Posterior cingulate gyrus (tissue), 11 donors: Measurements from ENCODE around the gene JAZF1.

Experiments
- DNase-seq, 10 donors: peaks; one replicate each; pipeline versions ENCODE4 v3.0.0 to v3.0.0-alpha.2; 2020 to 2021; ENCODE audit warnings: mixed read lengths in 3 of 10
- intact Hi-C: fragments of 100-400 bp; cut with DNase I; formaldehyde crosslinking; loops from one replicate; pipeline ENCODE4 v1.15.1; 2023

The JAZF1 gene

DNA sequence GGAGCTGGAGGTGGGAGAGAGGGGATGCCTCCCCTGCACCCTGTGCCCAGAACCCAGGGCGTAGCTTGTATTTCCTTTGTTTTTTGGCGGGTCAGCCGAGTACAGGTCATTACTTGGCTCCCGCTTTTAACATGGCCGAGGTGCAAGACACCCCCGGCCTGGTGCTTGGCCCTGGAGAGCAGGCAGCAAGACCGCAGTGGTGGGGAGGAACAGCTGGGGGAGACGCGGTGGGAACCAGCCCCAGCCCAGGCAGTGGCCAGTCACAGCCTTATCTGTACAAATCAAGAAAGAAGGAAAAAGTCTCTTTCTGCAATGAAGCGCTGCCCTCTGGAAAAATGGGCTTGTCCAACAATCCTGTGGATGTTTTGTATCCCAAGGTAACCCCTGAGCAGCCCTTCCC is 341.5 kb downstream of the JAZF1 start:
- no peak for DNase-seq
- intact Hi-C loops = no loop called here

DNA sequence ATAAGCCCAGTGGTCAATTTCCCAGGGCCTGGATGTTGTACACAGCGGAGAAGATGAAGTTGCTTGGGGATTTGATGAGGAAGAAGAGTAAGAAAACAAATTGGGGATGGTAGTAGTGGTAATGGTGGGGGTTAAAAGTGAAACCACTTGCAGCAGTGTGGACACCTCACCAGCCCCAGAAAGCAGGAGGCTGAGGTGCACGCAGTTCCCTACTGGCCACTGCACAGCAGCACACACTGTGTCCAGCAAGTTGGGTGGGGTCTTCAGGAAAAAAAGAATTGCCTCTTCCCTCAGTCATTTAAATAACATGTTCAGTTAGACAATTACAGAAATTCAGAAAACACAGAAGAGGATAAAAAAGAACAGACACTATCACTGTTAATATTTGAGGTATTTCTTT is 344.1 kb downstream of the JAZF1 start:
- DNase-seq = no peak
- intact Hi-C loops = no loop called here

DNA sequence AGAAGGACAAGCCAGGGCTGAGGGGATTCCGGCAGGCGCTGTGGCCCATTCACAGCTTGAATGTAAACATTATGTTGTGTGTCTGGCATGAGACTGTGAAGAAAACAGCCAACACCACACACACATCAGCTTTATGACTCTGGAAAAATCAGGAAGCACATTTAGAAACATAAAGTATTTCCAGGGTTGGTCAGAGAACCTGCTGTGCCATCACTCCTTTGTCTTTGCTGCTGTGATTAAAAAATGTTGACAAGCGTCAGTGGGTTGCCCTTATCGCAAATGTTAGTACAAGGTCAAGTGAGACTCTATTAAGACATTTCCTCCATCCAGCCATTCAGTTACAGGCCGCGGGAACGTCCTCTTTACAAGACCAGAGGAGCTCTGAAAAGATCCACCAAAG is 345.2 kb downstream of the JAZF1 start:
- intact Hi-C loops = no loop called here
- DNase-seq = no peak

DNA sequence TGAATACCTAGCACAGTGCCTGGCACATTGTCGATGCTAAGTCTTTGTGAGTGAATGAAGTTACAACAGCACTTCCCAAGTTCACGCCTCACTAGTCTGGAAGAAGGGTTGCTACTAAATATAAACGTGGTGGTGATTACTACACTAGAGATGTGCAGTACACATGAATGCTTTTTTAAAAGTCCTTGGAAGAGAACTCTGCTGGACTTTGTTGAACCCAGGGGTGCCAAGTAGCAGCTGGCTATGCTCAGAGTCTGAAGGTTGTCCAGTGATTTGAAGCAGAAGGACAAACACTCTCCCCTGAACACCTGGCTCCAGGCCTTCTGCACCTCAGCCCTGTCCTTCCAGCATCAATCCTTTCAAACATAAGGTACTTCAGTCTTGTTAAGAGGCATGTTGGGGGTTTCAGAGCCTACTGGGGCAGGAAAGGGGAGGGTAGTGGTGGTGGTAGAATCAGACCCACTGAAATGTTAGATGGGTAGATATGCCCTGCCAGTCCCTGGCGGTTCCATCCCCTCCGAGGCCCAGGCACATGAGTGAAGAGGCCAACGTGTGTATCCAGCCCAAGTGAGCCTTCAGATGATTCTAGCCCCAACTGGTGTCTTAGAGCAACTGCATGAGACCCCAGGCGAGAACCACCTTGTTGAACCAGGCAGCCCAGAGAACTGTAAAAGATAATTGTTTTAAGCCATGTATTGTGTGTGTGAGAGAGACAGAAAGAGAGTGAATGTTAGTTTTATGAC is 346.2 kb downstream of the JAZF1 start:
- DNase-seq = no peak
- intact Hi-C loops = no loop called here

DNA sequence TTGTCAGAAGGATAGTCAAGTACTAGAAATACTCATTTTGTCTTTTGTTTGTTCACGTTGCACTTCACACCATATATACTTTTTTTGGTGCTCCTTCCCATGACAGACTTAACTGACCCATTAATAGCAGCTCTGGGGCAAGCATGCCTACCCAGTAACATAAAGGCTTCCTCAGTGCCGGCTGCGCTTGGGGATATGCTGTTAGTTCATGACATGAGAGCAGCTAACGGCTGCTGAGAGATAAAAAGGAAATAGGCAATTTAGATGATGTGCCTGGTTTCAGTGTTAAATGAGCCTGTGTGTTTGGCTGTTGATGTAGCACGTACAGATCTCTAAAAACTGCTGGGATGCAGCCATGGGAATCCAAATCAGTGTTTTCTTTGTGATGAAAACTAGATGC is 354.2 kb downstream of the JAZF1 start:
- intact Hi-C loops = no loop called here
- no peak for DNase-seq

DNA sequence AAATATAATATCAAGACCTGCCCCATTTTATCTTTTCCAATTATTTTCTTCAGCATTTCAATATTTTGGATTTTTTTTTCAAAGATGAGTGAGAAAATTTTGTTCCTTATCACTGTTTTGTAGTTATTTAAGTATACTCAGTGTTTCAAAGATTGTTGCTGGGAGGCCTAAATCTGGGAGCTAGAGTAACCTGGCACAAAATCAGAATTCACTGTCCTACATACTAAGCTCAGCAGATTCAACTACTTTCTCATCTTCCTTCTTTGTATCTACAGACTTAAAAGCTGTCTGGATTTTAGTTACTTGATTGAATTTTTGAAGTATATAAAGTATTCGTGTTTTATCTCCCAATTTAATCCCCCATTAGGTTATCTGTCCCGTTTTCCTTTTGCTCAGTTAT is 354.7 kb downstream of the JAZF1 start:
- DNase-seq = no peak
- intact Hi-C loops = no loop called here

DNA sequence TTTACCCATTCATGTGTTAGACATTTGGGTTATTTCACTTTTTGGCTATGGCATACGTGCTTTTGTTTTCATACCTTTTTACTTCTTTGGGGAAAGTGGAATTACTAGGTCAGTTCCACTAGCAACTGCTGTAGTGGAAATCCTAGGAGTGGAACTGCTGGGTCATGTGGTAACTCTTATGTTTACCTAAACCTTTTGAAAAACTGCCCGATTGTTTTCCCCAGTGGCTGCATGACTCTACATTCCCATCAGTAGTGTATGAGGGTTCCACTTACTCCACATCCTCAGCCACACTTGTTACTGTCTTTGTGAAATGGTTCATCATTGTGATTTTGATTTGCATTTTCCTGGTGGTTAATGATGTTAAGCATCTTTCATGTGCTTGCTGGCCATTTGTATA is 358.4 kb downstream of the JAZF1 start:
- intact Hi-C loops = no loop called here
- no peak for DNase-seq

DNA sequence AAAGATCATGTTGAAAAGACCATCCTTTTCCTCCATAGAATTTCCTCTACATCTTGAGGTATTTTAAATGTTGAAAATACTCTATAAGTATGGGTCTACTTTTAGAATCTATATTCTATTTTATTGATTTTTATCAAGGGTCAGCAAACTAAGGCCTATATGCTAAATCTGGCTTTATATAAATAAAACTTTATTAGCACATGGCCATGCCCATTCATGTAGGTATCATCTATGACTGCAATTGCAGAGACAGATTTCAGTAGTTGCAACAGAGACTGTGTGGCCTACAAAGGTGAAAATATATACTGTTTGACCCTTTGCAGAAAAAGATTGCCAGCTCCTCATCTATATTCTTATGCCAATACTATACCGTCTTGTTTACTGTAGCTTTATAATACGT is 367.9 kb downstream of the JAZF1 start:
- intact Hi-C loops = no loop called here
- no peak for DNase-seq

DNA sequence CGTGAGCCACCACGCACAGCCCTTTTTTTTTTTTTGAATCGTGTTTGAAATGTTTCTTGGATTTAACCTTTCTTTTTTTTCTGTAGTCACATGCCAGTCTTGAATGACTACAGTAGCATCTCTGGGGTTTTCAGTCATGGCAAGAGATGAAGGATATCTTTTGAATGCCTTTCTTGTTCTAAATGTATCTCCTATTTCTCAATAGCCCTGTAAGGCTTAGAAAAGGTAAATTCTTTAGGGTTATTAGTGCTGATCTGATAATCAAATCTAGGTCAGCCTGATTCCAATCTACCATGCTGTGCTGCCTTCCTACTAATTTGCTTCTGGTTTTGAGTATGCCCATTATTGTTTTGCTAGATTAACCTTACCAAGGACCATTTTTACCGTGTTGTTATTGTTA is 370.4 kb downstream of the JAZF1 start:
- DNase-seq = no peak
- intact Hi-C loops = no loop called here

DNA sequence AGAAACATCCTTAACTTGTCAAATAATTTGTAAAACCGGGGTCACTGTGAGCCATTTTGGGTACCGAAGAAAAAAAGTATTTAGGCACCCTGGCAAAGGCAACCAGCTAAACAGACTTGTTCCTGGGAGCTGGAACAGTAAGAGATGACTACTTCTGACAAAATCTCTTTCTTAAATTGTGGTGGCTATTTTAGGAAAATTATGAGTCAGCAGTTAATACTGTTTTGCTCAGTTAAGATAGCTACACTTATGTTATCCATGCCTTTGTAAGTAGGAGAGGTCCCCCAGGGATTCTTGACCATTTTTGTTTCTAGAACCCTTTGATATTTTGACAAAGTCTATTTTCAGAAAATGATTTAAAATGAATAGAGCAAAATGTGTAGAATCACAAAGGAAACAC is 372.0 kb downstream of the JAZF1 start:
- no peak for DNase-seq
- intact Hi-C loops = no loop called here

DNA sequence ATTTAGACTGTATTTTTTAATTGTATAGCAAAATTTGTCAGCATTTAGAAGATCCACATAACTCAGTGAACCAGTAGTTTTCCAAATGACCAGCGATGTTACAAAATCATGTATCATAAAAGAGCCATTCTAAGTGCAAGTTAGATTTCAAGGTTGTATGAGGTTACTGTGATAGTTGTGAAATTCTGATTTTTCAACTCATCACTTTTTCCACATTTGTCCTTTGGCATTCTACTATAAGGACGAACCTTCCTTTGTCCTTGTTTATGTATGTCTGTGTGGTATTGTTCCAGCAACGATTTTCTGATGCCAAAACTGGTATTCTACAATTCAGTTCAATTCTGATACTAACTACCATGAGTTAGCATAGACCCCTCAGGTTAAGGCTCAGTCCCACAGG is 376.5 kb downstream of the JAZF1 start:
- intact Hi-C loops = no loop called here

DNA sequence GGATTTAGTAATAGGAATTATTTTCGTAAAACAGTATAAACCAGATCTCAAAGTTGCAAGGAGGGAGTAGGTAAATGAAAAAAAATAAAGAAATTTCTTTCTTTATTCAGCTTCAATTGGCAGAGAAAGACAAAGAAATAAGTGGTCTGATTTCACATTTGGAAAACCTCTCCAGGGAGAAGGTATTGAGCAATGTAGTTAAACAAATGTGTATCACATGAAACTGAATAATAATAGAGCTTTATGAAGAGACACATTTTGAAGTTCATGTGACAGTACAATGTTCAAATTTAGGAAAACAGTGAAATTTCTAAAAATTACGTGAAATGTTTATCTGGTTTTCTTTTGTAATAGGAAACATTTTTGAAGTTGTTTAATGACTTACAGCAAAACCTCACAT is 377.6 kb downstream of the JAZF1 start:
- no peak for DNase-seq
- intact Hi-C loops = no loop called here

More for the DNA sequence above, 376.5 kb downstream of the JAZF1 start:
- no peak for DNase-seq

DNA sequence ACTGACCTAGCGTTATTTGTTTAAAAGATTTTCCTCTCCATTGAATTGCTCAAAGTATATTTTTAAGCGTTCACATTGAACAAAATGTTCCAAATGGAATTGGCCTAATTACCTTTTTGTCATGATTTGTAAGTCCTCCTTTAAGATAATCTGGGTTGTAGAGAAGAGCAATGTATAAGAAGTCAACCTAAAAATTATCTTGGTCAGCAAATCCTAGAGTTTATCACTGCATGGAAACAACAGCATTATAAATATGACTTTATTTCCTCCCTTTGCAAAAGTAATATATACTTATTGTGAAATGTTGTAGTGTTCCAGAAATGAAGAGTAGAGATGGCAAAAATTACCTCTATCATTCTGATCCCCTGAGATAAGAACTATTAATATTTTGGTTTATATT is 381.4 kb downstream of the JAZF1 start:
- intact Hi-C loops = no loop called here

DNA sequence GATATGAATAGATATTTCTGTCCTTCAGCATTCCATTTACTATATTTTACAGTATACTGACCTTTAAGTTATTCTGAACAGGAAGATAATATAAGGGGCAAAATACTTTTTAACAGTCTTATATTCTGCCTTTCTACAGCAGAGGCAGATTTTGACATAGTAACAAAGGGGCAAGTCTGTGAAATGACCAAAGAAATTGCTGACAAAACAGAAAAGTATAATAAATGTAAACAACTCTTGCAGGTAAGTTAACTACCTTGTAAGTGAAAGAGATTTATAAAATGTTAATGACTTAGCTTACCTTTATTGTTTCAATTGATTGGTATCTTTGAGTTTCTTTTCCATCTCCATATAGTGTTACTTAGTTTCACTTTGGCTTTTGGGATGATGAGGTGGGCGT is 384.6 kb downstream of the JAZF1 start:
- DNase-seq = no peak
- intact Hi-C loops = no loop called here

More for the DNA sequence above, 381.4 kb downstream of the JAZF1 start:
- no peak for DNase-seq

DNA sequence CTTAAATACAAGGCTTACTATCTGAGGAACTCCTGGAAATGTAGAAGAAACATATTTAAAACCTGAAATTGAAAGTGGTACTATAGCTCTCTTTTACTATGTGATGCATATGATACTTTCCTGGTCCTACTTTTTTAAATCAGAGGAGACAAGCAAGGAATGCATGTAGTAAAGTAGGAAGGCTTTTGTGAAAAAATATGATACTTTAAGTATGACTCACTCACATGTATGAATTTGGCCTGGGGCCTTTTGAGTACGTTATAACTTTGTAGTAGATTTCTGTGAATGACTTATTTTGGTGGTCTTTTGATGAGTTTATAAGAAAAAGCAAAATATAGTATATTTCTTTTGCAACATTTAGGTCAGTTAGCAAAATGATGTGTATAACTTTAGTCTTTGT is 386.8 kb downstream of the JAZF1 start:
- intact Hi-C loops = no loop called here
- DNase-seq = no peak

DNA sequence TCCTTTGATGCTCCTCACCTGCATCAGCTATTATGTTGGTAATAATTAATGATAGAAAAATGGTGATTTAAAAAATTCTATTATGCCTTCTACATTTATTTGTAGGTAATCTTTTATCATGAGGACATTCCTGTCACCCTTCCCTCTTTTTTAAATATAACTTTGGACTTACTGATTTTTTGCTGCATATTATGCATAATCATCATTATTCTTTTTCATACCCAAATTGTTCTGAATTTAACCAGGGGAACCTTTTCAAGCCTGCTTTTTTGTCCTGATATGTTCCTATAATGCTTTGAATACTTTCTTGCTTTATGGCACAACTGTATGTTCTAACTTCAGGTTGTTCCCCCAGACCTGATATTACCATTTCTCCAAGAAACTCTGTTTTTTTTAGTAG is 392.2 kb downstream of the JAZF1 start:
- no peak for DNase-seq
- intact Hi-C loops = no loop called here

DNA sequence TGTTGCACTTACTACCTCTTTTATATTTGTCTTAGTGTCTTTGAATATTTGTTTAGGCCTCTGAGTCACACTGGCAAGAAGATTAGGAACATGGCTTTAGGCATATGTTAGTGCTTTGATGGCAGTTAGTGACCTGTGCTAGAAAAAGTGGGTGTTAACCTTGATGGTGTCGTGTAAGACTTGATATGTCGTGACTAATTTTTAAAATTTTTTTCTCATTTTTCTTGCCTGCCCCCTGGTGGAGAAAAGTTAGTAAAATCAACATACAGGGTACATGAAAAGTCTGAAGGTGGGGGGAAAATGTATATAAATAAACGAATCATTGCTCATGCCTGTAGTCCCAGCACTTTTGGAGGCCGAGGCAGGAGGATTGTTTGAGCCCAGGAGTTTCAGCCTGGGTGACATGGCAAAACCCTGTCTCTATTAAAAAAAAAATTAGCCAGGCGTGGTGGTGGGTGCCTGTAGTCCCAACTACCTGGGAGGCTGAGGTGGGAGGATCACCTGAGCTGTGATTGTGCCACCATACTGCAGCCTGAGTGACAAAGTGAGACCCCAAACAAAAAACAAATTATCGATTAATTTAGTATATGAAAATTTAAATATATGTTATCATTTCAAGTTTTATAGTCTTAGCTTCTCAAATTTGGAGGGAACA is 396.1 kb downstream of the JAZF1 start:
- DNase-seq = no peak
- intact Hi-C loops = no loop called here

DNA sequence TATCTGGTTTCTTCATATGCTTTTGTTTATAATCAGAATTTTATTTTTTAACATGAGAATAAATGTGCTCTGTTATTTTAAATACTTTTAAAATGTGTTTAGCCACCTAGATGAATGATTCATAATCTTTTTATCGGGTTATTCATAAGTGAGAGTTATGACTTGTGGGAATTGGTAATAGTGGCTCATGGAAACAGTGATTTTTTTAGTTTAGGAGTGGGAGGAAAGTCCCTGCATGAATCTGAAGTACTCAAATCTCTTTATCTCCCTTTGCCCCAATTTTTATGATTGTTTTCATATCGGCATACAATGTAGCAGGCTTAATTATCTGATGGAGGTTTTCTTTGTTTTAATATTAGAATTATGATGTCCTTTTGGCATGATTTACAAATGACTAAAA is 397.7 kb downstream of the JAZF1 start:
- no peak for DNase-seq
- intact Hi-C loops = no loop called here

DNA sequence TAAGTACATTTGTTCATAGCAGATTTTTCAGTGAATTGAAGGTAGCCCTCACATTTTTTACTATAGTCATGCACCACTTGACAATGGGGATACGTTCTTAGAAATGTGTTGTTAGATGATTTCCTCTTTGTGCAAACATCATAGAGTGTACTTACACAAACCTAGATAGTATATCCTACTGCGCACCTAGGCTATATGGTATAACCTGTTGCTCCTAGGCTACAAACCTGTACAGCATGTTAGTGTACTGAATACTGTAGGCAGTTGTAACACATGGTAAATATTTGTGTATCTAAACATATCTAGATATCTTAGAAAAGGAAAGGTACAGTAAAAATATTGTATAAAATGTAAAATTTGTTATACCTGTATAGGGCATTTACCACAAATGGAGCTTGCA is 399.4 kb downstream of the JAZF1 start:
- no peak for DNase-seq
- intact Hi-C loops = no loop called here
